ENCODE results near the gene CRISPLD2. TPM values are rescaled to one million over a fixed set of nuclear protein-coding genes. Genes with fewer than 3 reads are reported as not detected.
A peak's percentile ranks its signal among the peaks of the same experiment; 100 is the strongest.
"Not testable (repeated sequence)": the region's sequence is repeated elsewhere in the genome, so short reads cannot be mapped to it uniquely, and the experiment has no call there.

Gene CRISPLD2
- total and polyA plus RNA-seq, 7 experiments from 2014 or later, result 0.38 to 14.4 (median 0.82) TPM

DNA sequence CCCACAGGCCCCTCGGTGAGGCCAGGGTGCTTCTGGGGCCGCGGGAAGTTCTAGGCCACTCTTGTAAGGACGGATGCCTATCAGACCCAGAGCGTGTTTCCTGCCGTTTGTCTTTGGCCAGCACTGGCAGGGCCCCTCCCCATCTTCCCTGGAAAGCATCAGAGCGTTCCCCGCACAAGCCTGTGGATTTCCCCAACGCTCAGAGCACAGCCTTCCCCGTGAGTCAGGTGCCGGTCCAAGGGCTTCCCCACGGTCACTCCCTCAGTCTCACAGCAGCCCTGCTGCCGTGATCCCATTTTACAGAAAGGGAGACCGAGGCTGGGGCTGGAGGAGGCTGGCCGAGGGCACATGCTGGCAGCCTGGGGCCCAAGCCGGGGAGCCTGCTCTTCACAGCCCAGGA lies 33.7 kb downstream of the CRISPLD2 start:
- Histone ChIP-seq H3K9me3 (ENCODE audit: control insufficient read depth in 2 of 3, low read length in 3 of 3) (peaks cover 0 to 1% (median 0%) of the 10 kb centered on the region in 3 experiments), H3K27me3 (ENCODE audit: control insufficient read depth in 2 of 2, insufficient read depth in 2 of 2, low read length in 2 of 2) (no peaks in the 10 kb centered on the region), H3K27ac (ENCODE audit: low read depth, low read length) (no peak overlapping the region), H3K36me3 (ENCODE audit: control insufficient read depth in 2 of 3, insufficient read depth in 3 of 3, low read length in 3 of 3) (no peaks in the 10 kb centered on the region), H3K4me3 (ENCODE audit: low read length) (no peak overlapping the region), H3K4me1 (ENCODE audit: control insufficient read depth in 2 of 2, insufficient read depth in 2 of 2, low read length in 2 of 2) (no peaks in the 10 kb centered on the region)
- H3K4me1 Mint-ChIP-seq, result no peaks in the 10 kb centered on the region
- no peak overlapping the region for H3K27ac Mint-ChIP-seq
- DNase-seq, result no peak
- CTCF ChIA-PET, result no interaction called here
- peaks cover 0 to 9% (median 0%) of the 10 kb centered on the region in 5 donors for H3K27me3 Mint-ChIP-seq
- intact Hi-C loops (cut with micrococcal nuclease), result no loop called here
- H3K4me3 Mint-ChIP-seq, result no peak overlapping the region
- POLR2A ChIA-PET, result no interaction called here
- H3K36me3 Mint-ChIP-seq, result peaks cover 0 to 10% (median 0%) of the 10 kb centered on the region in 5 donors
- H3K9me3 Mint-ChIP-seq, result peaks cover 0 to 5% (median 0%) of the 10 kb centered on the region in 11 donors
- no peak for ATAC-seq

DNA sequence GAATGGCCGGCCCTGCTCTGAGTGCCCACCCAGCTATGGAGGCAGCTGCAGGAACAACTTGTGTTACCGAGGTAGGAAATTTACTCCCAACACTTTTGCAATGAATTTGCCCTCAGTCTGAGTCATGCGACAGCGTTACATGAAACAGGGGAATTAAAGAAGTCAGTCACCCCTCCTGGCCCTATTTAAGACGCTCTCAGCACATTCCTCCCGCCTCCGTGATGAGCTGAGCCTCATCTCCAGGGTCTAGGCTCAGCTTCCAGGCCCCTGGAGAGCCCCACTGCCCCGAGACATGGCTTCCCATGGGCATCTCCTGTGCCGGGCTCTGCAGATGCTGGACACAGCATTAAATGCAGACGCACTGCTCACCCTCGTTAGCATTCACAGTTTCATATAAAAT lies 35.0 kb downstream of the CRISPLD2 start:
- no peak overlapping the region for H3K27ac ChIP-seq (ENCODE audit: low read depth, low read length)
- Mint-ChIP-seq H3K27me3 (peaks cover 0 to 9% (median 0%) of the 10 kb centered on the region in 5 donors), H3K9me3 (peaks cover 1 to 11% (median 5%) of the 10 kb centered on the region in 11 donors), H3K36me3 (peaks cover 0 to 13% (median 0%) of the 10 kb centered on the region in 5 donors), H3K4me3 (no peak overlapping the region), H3K4me1 (no peaks in the 10 kb centered on the region), H3K27ac (peak overlapping the region in 1 of 9 donors; percentile 48)
- ChIA-PET POLR2A (no interaction called here), CTCF (no interaction called here)
- H3K27me3 ChIP-seq (ENCODE audit: control insufficient read depth in 2 of 2, insufficient read depth in 2 of 2, low read length in 2 of 2), result no peaks in the 10 kb centered on the region
- H3K36me3 ChIP-seq (ENCODE audit: control insufficient read depth in 2 of 3, insufficient read depth in 3 of 3, low read length in 3 of 3), result no peaks in the 10 kb centered on the region
- no peak overlapping the region for H3K4me3 ChIP-seq (ENCODE audit: low read length)
- ATAC-seq (no peak), DNase-seq (no peak)
- intact Hi-C loops (cut with micrococcal nuclease), result no loop called here
- H3K4me1 ChIP-seq (ENCODE audit: control insufficient read depth in 2 of 2, insufficient read depth in 2 of 2, low read length in 2 of 2), result no peaks in the 10 kb centered on the region
- H3K9me3 ChIP-seq (ENCODE audit: control insufficient read depth in 2 of 3, low read length in 3 of 3), result peaks cover 0 to 5% (median 0%) of the 10 kb centered on the region in 3 experiments

DNA sequence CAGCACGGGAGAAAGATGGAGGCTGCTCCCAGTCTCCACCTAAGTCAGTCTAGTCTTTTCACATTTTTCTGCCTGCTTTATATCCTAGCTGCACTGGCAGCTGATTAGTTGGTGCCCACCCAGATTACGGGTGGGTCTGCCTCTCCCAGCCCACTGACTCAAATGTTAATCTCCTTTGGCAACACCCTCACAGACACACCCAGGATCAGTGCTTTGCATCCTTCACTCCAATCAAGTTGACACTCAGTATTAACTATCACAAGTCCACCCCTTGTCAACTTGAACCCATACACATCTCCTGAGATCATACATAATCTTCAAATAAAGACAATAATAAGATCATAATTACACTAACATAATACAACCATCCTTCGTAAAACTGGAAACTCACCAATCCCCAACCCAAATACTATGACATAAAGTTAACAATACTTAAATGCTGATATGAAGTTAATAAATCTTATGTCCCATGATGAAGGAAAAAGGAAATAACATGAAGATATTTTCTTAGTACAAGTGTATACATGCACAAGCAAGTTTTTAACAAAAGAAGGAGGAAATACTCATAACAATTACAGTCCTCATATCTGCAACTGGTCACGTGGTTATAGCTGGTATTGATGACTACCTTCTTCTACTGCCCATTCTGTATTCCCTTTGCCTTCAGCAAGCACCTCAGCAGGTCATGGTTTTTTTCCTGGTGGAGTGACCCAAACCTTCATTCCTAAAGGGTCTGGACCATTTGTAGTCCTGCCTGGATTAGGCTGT lies 35.8 kb downstream of the CRISPLD2 start:
- H3K9me3 ChIP-seq (ENCODE audit: control insufficient read depth in 2 of 3, low read length in 3 of 3); H3K4me1 ChIP-seq (ENCODE audit: control insufficient read depth in 2 of 2, insufficient read depth in 2 of 2, low read length in 2 of 2); H3K4me1 Mint-ChIP-seq; intact Hi-C loops (cut with micrococcal nuclease); H3K4me3 Mint-ChIP-seq; H3K4me3 ChIP-seq (ENCODE audit: low read length); ATAC-seq; POLR2A ChIA-PET; H3K27me3 Mint-ChIP-seq; H3K27ac Mint-ChIP-seq; CTCF ChIA-PET; H3K27me3 ChIP-seq (ENCODE audit: control insufficient read depth in 2 of 2, insufficient read depth in 2 of 2, low read length in 2 of 2); DNase-seq; H3K36me3 ChIP-seq (ENCODE audit: control insufficient read depth in 2 of 3, insufficient read depth in 3 of 3, low read length in 3 of 3); H3K27ac ChIP-seq (ENCODE audit: low read depth, low read length): not testable (repeated sequence)
- Mint-ChIP-seq H3K36me3 (peaks cover 0 to 20% (median 0%) of the 10 kb centered on the region in 5 donors), H3K9me3 (peaks cover 6 to 19% (median 10%) of the 10 kb centered on the region in 11 donors)

DNA sequence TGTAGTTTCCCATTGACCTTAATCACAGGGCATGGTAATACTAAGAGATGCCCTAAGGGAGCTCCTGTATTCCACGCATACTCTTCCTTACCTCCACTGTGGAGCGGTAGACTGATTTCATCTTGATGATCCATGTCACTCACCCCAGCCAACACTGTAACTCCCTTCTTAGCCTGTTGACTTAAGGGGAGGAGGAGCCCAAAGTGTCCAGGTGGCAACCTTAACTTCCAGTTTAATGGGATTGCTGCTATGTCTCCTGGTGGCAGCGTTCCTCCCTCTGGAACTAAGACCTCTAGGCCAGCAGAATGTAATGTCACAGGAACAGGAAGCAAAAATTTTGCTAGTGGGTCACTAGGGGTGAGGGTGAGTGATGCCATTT lies 36.4 kb downstream of the CRISPLD2 start:
- H3K4me3 ChIP-seq (ENCODE audit: low read length); intact Hi-C loops (cut with micrococcal nuclease); DNase-seq; POLR2A ChIA-PET; H3K27ac ChIP-seq (ENCODE audit: low read depth, low read length); H3K27ac Mint-ChIP-seq; H3K4me3 Mint-ChIP-seq; H3K4me1 ChIP-seq (ENCODE audit: control insufficient read depth in 2 of 2, insufficient read depth in 2 of 2, low read length in 2 of 2); H3K27me3 Mint-ChIP-seq; H3K4me1 Mint-ChIP-seq; CTCF ChIA-PET; ATAC-seq; H3K27me3 ChIP-seq (ENCODE audit: control insufficient read depth in 2 of 2, insufficient read depth in 2 of 2, low read length in 2 of 2); H3K9me3 ChIP-seq (ENCODE audit: control insufficient read depth in 2 of 3, low read length in 3 of 3); H3K36me3 ChIP-seq (ENCODE audit: control insufficient read depth in 2 of 3, insufficient read depth in 3 of 3, low read length in 3 of 3): not testable (repeated sequence)
- H3K36me3 Mint-ChIP-seq, result peaks cover 0 to 20% (median 0%) of the 10 kb centered on the region in 5 donors
- H3K9me3 Mint-ChIP-seq, result peaks cover 6 to 24% (median 12%) of the 10 kb centered on the region in 11 donors

DNA sequence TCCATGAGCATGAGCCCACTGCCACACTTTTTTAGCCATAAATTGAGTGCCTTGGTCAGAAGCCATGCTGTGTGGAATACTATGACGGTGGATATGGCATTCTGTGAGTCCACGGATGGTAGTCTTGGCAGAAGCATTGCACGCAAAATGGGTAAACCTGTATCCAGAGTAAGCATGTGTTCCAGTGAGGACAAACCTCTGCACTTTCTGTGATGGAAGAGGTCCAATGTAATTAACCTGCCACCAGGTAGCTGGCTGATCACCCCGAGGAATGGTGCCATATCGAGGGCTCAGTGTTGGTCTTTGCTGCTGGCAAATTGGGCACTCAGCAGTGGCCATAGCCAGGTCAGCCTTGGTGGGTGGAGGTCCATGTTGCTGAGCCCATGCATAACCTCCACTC lies 37.0 kb downstream of the CRISPLD2 start:
- H3K27me3 Mint-ChIP-seq, DNase-seq, H3K4me3 Mint-ChIP-seq: not testable (repeated sequence)

DNA sequence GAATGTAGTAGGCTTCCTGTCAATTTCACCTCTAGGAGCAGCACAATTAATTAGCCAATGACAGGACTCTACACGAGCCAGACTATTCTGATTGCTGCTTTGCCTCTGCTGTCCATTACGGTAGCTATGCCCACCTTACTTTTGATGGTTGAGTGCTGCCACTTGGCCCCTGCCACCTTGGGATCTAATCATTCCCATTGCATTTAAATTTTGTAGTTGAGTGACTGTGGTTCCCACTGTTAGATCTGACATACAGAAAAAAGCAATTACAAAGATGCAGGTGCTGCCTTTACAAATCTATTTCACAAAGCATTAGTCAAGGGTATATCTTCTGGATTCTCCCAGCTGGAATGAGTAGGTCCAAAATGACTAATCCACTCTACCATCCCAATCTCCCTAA lies 39.9 kb downstream of the CRISPLD2 start:
- intact Hi-C loops (cut with micrococcal nuclease), result no loop called here
- DNase-seq (no peak), ATAC-seq (no peak)
- no peaks in the 10 kb centered on the region for H3K27me3 ChIP-seq (ENCODE audit: control insufficient read depth in 2 of 2, insufficient read depth in 2 of 2, low read length in 2 of 2)
- H3K4me1 ChIP-seq (ENCODE audit: control insufficient read depth in 2 of 2, insufficient read depth in 2 of 2, low read length in 2 of 2), result no peaks in the 10 kb centered on the region
- no peak overlapping the region for H3K4me3 Mint-ChIP-seq
- peaks cover 0 to 8% (median 0%) of the 10 kb centered on the region in 3 experiments for H3K9me3 ChIP-seq (ENCODE audit: control insufficient read depth in 2 of 3, low read length in 3 of 3)
- no peak overlapping the region for H3K27ac ChIP-seq (ENCODE audit: low read depth, low read length)
- no peak overlapping the region for H3K4me3 ChIP-seq (ENCODE audit: low read length)
- no peaks in the 10 kb centered on the region for H3K4me1 Mint-ChIP-seq
- H3K36me3 ChIP-seq (ENCODE audit: control insufficient read depth in 2 of 3, insufficient read depth in 3 of 3, low read length in 3 of 3), result no peaks in the 10 kb centered on the region
- H3K9me3 Mint-ChIP-seq, result peaks cover 6 to 24% (median 12%) of the 10 kb centered on the region in 11 donors
- H3K27ac Mint-ChIP-seq, result no peak overlapping the region
- peaks cover 0 to 2% (median 0%) of the 10 kb centered on the region in 5 donors for H3K27me3 Mint-ChIP-seq
- POLR2A ChIA-PET, result no interaction called here
- peaks cover 0 to 20% (median 0%) of the 10 kb centered on the region in 5 donors for H3K36me3 Mint-ChIP-seq
- CTCF ChIA-PET, result no interaction called here

More for the DNA sequence above, 37.0 kb downstream of the CRISPLD2 start:
- H3K27me3 ChIP-seq (ENCODE audit: control insufficient read depth in 2 of 2, insufficient read depth in 2 of 2, low read length in 2 of 2); H3K9me3 ChIP-seq (ENCODE audit: control insufficient read depth in 2 of 3, low read length in 3 of 3); H3K4me1 ChIP-seq (ENCODE audit: control insufficient read depth in 2 of 2, insufficient read depth in 2 of 2, low read length in 2 of 2); CTCF ChIA-PET; H3K4me3 ChIP-seq (ENCODE audit: low read length); H3K36me3 ChIP-seq (ENCODE audit: control insufficient read depth in 2 of 3, insufficient read depth in 3 of 3, low read length in 3 of 3); H3K27ac Mint-ChIP-seq; H3K27ac ChIP-seq (ENCODE audit: low read depth, low read length); H3K4me1 Mint-ChIP-seq; intact Hi-C loops (cut with micrococcal nuclease); ATAC-seq; POLR2A ChIA-PET: not testable (repeated sequence)
- H3K36me3 Mint-ChIP-seq, result peaks cover 0 to 20% (median 0%) of the 10 kb centered on the region in 5 donors
- H3K9me3 Mint-ChIP-seq, result peaks cover 6 to 24% (median 12%) of the 10 kb centered on the region in 11 donors

DNA sequence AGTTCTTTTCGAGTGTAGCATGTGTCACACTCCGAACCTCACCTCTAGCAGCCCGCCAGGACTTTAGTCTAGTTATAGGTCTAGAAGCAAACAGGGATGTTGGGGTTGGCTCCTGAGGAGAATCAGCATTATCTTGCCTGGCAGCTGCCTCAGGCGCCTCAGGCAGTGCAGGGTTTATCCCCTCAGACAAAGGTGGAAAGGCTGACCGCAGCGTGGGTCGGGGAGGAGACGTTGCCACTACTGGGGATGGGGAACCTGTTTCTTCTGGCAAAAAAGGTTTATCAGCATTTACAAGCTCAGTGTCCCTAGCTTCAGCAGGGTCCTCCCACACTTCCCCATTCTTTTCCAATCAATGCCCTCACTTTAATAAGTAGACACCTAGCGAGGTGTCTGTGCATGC lies 40.6 kb downstream of the CRISPLD2 start:
- H3K27ac ChIP-seq (ENCODE audit: low read depth, low read length), result no peak overlapping the region
- ChIA-PET CTCF (no interaction called here), POLR2A (no interaction called here)
- ATAC-seq (no peak), DNase-seq (no peak)
- no peak overlapping the region for H3K4me3 Mint-ChIP-seq
- peaks cover 6 to 24% (median 12%) of the 10 kb centered on the region in 11 donors for H3K9me3 Mint-ChIP-seq
- no peak overlapping the region for H3K4me3 ChIP-seq (ENCODE audit: low read length)
- intact Hi-C loops (cut with micrococcal nuclease), result no loop called here
- H3K36me3 ChIP-seq (ENCODE audit: control insufficient read depth in 2 of 3, insufficient read depth in 3 of 3, low read length in 3 of 3), result no peaks in the 10 kb centered on the region
- peaks cover 0 to 20% (median 0%) of the 10 kb centered on the region in 5 donors for H3K36me3 Mint-ChIP-seq
- no peak overlapping the region for H3K27ac Mint-ChIP-seq
- peaks cover 0 to 8% (median 0%) of the 10 kb centered on the region in 3 experiments for H3K9me3 ChIP-seq (ENCODE audit: control insufficient read depth in 2 of 3, low read length in 3 of 3)
- peaks cover 0 to 3% (median 0%) of the 10 kb centered on the region in 5 donors for H3K27me3 Mint-ChIP-seq
- H3K4me1 ChIP-seq (ENCODE audit: control insufficient read depth in 2 of 2, insufficient read depth in 2 of 2, low read length in 2 of 2), result no peaks in the 10 kb centered on the region
- no peaks in the 10 kb centered on the region for H3K27me3 ChIP-seq (ENCODE audit: control insufficient read depth in 2 of 2, insufficient read depth in 2 of 2, low read length in 2 of 2)
- no peaks in the 10 kb centered on the region for H3K4me1 Mint-ChIP-seq

Measured in naive thymus-derived CD4-positive, alpha-beta T cell (primary cell).